ENCODE results near the gene SREBF1.

GRCh38 chr17:17883801-17884200, 47.0 kb upstream of the SREBF1 start:
- TF ChIP-seq, protein P1, sequence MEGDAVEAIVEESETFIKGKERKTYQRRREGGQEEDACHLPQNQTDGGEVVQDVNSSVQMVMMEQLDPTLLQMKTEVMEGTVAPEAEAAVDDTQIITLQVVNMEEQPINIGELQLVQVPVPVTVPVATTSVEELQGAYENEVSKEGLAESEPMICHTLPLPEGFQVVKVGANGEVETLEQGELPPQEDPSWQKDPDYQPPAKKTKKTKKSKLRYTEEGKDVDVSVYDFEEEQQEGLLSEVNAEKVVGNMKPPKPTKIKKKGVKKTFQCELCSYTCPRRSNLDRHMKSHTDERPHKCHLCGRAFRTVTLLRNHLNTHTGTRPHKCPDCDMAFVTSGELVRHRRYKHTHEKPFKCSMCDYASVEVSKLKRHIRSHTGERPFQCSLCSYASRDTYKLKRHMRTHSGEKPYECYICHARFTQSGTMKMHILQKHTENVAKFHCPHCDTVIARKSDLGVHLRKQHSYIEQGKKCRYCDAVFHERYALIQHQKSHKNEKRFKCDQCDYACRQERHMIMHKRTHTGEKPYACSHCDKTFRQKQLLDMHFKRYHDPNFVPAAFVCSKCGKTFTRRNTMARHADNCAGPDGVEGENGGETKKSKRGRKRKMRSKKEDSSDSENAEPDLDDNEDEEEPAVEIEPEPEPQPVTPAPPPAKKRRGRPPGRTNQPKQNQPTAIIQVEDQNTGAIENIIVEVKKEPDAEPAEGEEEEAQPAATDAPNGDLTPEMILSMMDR (IDR thresholded peaks at IDR 0.05 in 2 of 3, conservative IDR thresholded peaks at IDR 0.05 in 1 of 3; ENCODE audit: borderline replicate concordance in 1 of 3, insufficient read depth in 1 of 3, low read depth in 2 of 3, low read length in 2 of 3), result no peak
- TF ChIP-seq ATF3 (IDR thresholded peaks at IDR 0.05) (no peak), SRF (IDR thresholded peaks at IDR 0.05; ENCODE audit: low read depth) (no peak), POLR2A (IDR thresholded peaks at IDR 0.05; ENCODE audit: borderline replicate concordance, extremely low read depth, insufficient read depth, insufficient read length) (no peak), EZH2 (IDR thresholded peaks at IDR 0.05) (no peak), POLR2AphosphoS5 (IDR thresholded peaks at IDR 0.05; ENCODE audit: low read depth, low read length) (no peak), YY1 (IDR thresholded peaks at IDR 0.05; ENCODE audit: extremely low read depth, insufficient replicate concordance, low read depth, low read length) (no peak), RAD21 (IDR thresholded peaks at IDR 0.05; ENCODE audit: low read depth) (no peak)
- TF ChIP-seq, protein P2, sequence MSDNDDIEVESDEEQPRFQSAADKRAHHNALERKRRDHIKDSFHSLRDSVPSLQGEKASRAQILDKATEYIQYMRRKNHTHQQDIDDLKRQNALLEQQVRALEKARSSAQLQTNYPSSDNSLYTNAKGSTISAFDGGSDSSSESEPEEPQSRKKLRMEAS (IDR thresholded peaks at IDR 0.05), result no peak
- TF ChIP-seq, protein P3, sequence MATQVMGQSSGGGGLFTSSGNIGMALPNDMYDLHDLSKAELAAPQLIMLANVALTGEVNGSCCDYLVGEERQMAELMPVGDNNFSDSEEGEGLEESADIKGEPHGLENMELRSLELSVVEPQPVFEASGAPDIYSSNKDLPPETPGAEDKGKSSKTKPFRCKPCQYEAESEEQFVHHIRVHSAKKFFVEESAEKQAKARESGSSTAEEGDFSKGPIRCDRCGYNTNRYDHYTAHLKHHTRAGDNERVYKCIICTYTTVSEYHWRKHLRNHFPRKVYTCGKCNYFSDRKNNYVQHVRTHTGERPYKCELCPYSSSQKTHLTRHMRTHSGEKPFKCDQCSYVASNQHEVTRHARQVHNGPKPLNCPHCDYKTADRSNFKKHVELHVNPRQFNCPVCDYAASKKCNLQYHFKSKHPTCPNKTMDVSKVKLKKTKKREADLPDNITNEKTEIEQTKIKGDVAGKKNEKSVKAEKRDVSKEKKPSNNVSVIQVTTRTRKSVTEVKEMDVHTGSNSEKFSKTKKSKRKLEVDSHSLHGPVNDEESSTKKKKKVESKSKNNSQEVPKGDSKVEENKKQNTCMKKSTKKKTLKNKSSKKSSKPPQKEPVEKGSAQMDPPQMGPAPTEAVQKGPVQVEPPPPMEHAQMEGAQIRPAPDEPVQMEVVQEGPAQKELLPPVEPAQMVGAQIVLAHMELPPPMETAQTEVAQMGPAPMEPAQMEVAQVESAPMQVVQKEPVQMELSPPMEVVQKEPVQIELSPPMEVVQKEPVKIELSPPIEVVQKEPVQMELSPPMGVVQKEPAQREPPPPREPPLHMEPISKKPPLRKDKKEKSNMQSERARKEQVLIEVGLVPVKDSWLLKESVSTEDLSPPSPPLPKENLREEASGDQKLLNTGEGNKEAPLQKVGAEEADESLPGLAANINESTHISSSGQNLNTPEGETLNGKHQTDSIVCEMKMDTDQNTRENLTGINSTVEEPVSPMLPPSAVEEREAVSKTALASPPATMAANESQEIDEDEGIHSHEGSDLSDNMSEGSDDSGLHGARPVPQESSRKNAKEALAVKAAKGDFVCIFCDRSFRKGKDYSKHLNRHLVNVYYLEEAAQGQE (IDR thresholded peaks at IDR 0.05; ENCODE audit: low read depth), result no peak

Measured in HCT116 (cell line).